Amniotic epithelial cell (primary cell): ENCODE measurements around the gene FRMPD2.

Experiments
- DNase-seq: peaks from one replicate; pipeline ENCODE4 v3.0.0-alpha.2; 2010; ENCODE audit warnings: low read depth

The FRMPD2 gene, protein sequence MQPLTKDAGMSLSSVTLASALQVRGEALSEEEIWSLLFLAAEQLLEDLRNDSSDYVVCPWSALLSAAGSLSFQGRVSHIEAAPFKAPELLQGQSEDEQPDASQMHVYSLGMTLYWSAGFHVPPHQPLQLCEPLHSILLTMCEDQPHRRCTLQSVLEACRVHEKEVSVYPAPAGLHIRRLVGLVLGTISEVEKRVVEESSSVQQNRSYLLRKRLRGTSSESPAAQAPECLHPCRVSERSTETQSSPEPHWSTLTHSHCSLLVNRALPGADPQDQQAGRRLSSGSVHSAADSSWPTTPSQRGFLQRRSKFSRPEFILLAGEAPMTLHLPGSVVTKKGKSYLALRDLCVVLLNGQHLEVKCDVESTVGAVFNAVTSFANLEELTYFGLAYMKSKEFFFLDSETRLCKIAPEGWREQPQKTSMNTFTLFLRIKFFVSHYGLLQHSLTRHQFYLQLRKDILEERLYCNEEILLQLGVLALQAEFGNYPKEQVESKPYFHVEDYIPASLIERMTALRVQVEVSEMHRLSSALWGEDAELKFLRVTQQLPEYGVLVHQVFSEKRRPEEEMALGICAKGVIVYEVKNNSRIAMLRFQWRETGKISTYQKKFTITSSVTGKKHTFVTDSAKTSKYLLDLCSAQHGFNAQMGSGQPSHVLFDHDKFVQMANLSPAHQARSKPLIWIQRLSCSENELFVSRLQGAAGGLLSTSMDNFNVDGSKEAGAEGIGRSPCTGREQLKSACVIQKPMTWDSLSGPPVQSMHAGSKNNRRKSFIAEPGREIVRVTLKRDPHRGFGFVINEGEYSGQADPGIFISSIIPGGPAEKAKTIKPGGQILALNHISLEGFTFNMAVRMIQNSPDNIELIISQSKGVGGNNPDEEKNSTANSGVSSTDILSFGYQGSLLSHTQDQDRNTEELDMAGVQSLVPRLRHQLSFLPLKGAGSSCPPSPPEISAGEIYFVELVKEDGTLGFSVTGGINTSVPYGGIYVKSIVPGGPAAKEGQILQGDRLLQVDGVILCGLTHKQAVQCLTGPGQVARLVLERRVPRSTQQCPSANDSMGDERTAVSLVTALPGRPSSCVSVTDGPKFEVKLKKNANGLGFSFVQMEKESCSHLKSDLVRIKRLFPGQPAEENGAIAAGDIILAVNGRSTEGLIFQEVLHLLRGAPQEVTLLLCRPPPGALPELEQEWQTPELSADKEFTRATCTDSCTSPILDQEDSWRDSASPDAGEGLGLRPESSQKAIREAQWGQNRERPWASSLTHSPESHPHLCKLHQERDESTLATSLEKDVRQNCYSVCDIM (N-terminal part only)

DNA sequence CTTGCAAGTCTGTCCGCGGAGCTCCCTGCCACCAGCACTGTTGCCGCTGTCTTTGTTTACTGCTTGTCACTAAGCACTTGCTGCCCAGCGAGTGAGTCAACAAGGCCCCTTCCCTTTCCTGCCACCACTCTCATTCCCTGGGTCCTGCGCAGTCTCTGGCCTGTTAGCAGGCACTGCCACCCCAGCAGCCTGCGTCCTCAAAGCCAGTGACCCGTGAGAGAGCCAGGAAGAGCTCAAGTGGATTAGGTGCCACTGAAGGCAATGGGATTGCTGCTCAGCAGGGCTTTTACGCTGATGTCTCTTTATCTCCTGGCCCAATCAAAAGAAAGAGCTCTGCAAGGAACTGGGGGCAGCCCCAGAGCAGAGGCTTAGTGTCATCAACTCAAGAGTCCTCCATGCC lies at the start of gene FRMPD2:
TSS of gene FRMPD2 (minus strand) at position 61 of the 400 bp plus-strand sequence. CDS start 129 bp downstream, outside the sequence.
- DNase-seq = no peak

DNA sequence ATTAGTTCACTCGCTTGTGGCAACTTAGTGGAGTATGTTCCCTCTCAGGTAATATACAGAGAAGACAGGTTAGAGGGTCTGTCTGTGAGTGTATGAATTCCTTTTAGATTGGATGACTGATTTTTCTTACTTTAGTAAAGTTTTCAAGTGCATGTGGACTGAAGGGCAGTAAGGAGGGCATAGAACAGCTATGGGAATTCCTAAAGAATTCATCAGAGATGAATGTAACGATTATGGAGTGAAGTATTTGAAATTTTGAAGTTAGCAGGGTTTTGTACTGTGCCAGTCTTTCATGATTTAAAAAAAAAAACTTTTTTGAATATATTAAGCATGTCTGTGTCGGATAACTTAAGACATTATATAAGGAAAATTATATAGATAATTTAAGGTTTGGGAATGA lies 47.5 kb upstream of the FRMPD2 start:
- no peak for DNase-seq

DNA sequence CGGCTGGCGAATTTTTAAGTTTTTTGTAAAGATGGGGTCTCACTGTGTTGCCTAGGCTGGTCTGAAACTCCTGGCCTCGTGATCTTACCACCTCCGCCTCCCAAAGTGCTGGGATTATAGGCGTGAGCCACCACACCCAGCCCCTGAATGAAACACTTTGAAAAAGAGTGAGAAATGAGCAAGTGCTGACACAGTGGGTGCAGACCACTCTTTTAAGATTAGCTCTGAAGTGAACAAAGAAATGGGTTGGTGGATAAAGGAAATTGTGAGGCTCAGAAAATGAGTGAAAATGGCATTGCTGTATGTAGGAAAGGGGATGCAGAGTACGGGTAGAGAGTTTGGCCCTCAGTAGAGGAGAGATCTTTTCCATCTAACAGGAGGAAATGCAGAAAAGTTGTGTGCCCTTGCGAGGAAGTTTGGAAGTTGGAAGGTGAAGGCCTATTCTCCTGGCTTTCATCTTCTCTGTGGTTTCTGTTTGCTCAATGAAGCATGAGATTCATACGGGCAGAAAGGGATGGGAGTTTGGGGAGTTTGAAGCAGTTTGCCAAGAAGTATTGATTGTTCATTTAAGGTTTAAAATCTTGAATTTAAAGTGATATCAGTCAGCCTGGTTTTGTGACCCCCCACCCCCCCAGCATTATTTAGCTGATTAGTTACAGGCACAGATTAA lies 43.0 kb upstream of the FRMPD2 start:
- DNase-seq = no peak

DNA sequence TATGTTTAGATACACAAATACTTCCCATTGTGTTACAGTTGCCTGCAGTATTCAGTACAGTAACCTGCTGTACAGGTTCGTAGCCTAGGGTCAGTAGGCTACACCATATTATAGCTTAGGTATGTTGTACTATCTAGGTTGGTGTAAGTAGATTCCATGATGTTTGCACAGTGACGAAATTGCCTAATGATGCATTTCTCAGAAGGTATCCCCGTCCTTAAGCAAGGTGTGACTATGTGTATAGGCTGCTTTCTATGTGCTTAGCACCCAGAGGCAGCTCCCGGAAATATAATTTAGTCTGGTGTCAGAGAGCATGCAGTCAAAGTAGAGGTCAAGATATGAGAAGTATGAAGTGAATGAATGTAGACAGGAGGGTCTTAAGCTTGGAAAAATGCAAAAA lies 41.7 kb upstream of the FRMPD2 start:
- DNase-seq = no peak

DNA sequence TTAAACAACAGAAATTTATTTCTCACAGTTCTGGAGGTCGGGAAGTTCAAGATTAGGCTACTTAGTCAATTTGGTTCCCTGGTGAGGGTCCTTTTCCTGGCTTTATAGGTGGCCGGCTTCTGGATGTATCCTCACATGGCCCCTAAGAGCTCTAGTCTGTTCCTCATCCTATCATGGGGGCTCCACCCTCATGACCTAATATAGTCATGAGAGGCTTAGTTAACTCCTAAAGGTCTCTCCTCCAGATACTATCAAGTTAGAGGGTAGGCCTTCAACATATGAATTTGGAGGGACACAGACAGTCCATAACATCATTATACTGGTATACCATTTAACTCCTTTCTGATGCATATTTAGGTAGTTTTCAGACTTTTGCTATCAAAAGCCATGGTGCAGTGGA lies 39.6 kb upstream of the FRMPD2 start:
- no peak for DNase-seq

DNA sequence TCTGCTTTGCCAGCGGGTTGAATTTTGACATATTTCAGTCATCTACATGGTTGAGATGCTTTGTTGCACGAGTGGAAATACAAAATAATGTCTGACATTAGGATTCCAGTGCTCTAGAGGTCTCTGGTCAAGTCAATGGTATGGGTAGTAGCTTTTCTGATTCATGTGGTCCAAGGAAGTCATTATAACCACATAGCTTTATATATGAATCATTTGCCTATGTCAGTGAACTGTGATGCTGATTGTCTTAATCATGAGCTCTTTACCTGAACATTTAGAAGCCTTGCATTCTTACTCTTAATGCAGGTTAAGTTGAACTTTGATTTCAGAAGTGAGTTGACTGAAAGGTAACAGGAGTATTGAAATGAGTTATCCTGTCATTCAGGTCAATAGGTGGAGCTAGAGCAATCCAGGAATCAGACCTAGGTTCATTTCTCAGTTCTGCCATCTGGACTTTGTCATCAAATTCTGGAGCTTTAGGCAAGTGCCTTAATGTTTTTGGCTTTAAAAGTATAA lies 35.3 kb upstream of the FRMPD2 start:
- DNase-seq = peak; percentile 72

DNA sequence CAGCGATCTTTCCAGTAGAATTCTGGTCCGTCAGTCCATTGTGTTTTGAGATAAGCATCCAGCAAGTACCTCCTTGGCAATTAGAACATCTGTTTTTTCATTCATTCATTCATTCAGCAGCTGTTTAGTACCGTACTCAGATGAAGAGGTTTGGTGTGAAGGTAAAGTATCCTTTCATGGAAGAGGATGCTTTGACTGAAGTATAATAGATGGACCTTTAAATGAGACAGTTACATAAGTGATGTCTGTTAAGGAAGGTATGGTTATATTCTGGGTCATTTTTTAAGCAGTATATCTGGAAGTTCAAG lies 33.2 kb upstream of the FRMPD2 start:
- no peak for DNase-seq

DNA sequence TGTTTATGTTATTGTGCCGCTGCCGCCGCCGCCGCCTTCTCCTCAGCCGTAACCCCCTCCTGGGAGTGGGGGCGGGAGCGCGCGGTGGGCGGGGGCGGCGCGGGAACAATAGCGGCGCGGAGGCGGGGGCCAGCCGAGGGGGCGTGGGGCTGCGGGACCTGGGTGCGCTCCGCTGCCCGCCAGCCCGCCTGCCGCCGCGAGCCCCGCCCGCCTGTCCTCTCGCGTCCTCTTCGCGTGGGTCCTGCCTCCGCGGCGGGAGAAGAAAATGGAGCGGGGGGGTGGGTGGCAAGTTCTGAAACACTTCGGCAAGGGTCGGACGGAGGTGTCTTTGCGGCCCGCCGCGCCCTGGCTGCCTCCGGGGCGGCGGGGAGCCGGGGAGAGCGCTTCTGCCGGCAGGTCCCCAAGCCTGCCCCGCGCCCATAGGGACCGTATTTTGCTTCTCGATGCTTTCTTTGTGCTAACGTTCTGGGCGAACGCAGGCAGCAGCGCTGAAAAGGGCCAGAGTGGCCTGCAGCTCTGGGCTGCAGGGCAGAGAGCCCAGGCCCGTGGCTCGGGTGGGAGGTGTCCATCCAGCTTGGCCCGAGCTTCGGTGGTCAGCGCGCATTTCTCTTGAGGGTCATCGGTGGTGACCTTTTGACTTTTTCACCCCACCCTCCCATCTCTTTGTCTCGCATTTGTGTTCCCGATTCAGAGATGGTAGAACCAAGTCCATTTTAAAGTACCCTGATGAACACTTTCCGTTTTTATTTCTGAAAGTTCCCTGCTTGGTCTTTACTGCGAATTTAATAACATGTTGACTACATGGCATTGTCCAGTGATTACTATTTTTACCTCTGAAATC lies 32.6 kb upstream of the FRMPD2 start:
- peak; percentile 27 for DNase-seq

DNA sequence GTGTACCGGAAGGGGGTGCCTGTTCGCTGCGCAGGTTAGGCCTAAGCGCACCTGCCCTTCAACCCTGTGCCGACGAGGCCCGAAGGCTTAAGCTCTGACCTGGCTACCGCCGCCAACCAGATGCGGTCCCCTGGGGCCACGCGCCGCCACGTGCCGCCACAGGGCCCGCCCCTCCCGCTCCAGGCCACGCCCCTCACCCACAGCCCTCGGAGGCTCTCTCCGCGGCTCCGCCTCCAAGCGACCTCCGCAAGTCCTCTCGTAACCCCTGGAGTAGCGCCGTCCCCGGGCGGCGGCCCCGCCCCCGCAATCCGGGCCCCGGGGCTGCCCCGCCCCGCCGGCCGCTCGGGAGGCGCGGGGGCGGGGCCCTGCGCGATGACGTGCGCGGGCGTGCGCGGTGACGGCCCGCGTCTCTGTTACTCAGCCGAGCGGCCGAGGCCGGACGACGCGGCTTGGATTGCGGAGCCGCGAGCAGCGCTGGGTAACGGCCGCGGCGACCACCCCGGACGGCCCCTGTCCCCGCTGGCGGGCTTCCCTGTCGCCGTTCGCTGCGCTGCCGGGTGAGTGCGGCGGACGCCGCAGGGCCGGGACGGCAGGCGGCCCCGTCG lies 31.9 kb upstream of the FRMPD2 start, which contains the start of gene MAPK8:
TSS of gene MAPK8 (plus strand) at position 413 of the 605 bp plus-strand sequence. CDS start 94,984 bp downstream, outside the sequence.
- DNase-seq = peak; percentile 83

DNA sequence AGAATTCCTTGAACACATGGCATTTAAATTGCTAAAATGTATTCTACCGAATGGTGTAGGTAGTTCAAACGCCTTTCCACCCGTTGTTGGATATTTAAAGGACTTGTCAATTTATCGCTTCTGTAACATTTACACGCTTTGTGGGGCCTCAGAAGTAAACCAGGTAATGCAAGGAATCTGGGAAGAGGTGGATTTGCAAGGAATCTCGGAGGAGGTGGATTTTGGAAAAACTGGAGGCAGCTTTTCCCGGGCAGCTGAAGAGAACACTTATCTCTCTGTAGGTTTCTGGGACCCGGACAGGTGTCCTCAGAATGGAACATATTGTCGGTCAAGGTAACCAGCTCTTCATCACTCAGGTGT lies 31.4 kb upstream of the FRMPD2 start:
- DNase-seq = no peak

DNA sequence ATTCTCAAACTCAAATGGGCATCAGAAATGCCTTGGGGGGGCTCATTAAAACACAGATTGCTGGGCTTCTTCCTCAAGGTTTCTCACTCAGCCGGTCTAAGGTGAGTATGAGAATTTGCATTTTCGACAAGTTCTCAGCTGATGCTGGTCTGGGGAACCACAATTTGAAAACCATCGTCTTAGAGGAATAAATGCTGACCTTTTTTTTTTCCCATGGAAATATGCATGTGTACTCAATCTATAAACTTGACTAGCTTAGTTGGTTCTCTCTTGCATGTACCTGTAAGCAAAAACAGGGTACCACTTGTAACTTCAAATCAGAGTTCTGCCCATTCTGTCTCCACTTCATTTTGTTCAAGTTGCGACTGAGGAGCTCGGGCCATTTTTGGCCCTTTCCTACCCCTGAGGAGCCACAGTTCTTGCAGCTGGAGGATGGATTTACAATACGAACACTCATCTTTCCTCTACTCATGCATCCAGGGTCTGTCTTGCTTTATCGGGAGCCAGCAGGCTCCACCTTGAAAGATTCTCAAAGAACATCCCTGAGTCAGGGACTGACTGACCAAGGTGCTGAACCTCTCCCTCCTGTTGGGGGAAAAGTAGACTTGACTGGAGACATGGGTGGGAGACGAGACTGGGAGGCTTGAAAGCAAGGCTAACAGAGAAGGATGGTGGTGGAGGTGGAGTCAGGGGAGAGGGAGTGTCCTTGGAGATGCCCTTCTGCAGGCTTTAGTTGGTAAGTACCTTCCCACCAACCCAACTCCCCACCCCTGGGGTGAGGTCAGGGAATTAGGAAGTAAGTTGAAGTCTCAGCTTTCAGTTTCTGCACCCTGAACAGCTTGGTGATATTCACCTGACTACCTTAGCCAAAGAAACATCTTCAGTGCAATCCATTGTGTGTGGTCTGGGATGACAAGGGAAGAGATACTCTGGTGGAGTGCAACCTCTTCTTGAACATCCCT lies 28.3 kb upstream of the FRMPD2 start:
- DNase-seq = no peak

DNA sequence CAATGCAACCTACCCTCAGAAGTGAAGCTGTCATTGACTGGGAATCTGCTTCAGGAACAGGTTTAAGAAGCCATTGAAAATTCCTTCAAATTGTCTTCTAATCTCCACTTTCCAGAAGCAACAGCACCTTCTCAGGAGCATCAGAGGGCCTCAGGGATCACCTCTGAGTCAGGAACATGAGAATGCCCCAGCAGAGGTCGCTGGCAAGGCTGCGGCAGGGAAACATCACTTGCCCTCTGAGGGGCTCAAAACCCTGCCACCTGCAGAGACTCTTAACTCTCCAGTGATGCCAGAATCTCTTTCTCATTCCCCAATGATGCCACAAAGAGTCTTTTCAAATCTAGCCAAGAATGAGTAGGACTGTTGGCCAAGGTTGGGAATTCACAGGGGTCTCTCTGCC lies 26.1 kb upstream of the FRMPD2 start:
- DNase-seq = no peak

DNA sequence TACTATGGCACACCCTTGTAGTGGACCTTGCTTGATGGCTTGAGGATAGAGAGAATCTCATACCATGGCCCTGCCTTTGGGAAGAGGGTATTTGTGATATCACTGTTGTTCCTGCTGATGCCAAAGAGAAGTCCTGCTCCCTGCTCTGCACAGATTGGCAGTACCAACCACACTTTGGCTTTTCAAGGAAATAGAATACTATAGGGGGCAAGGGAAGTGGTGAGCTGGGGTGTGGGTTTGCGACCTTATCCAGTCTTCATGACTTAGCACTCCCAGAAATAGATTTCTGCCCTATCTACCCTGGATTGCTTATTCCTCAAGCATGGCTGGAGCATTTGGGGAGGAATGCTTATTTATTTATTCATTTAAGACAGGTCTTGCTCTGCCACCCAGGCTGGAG lies 25.2 kb upstream of the FRMPD2 start:
- no peak for DNase-seq

DNA sequence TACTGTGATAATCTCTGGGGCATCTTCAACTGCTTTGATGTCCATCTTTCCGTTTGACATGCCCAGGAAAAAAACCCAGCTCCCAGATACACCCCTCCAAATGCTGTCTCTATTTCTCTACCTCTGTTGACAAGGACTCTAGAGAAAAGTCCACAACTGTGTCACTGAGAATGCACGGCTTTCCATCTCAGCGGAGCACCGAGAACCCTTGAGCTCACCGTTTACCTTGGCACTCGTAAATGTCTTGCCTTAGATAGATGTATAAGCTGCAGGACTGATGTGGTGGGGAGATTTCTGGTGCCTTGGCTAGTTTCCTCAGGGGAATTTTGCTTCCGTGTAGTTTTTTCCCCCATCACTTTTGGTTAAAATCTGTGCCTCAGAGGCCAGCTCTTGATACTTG lies 24.6 kb upstream of the FRMPD2 start:
- no peak for DNase-seq

DNA sequence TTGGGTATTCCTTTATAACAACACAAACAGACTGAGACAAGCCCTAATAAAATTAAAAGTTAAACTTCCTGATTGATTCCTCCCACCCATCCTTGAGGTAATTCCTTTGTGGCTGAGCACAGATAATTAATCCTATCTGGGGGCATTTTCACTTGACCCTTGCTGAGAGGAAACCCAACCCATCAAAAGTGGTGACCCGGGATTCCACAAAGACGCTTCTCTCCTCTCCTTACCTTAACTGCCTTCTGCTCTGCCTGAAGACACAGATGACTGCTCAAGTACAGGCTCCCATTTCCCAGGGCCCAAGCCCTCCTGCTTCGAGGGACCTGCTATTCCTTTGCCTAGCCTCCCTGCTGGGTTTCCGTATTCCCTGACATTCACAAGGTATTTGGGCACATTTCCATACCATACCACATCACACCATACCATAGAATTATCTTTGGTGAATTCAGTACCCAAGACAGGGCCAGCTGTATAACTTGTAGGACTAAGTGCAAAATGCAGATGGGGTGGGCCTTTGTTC lies 22.1 kb upstream of the FRMPD2 start:
- DNase-seq = no peak

DNA sequence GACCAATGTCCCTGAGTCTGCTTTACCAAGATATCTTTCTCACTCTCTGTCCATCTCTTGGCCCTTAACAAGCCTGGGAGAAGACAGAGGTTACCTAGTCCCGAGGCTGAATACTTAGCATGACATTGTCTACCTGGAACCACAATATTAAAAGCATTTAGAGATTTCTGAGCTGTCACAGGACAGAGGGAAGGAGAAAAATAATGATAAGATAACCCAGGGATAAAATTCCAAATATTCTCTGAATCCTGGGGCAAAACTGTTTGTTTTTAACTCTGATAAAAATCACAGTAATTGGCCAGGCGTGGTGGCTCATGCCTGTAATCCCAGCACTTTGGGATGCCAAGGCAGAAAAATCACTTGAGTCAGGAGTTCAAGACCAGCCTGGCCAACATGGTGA lies 19.9 kb upstream of the FRMPD2 start:
- no peak for DNase-seq

DNA sequence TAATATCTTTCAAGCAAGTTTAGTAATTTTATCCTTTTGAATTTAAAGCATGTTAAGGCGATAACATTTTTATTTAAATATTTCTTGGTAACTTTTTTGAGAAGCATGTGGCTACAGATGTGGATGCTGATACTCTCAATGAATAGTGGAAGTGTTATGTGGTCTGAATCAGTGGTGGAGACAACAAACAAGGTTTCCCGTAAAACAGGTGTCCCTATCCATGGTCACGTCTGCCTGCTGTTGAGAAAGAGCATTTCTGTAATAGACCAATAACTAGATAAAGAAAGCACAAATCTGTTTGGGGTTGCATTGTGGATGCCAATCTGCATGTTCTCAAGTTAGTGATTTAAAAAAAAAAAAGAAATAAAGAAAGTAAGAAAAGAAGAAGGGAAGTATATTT lies 18.1 kb upstream of the FRMPD2 start:
- DNase-seq = no peak

DNA sequence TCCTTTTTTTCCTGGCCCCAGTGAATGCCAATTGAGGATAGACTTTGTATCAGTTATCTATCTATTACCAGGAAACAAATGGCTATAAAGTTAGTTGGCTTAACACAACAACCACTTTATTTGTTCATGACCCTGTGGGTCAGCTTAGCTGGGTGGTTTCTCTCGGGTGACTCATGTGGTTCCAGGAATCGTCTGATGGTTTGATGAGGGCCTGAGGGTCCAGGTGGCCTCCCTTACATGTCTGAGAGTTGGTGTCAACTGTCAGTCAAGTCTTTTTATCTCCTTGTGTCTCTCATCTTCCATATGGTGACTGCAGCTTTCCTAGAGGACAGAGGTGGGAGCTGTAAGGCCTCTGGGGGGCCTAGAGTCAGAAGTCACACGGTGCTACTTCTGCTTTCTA lies 16.7 kb upstream of the FRMPD2 start:
- DNase-seq = no peak

DNA sequence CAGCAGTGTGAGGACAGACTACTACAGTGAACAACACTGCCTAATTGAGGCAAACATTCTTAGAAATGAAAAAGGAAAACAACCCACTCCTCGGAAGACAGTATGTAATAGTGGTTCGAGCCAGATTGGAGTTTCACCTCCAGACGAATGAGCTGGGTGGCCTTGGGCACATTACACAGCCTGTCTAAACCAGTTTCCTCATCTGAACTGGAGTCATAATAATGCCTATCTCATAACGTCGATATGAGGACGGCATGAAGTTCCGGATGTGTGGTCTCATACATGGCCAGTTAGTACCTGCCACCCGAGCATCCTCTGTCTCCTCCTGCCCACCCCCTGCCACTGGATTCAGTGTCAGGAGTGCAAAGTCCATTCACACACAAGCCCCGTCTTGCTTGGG lies 15.8 kb upstream of the FRMPD2 start:
- no peak for DNase-seq
